D721Med (cell line): ENCODE data around the gene NRG3.

ENCODE experiments used
- DNase-seq: peaks from one replicate; pipeline ENCODE4 v3.0.0; 2011; ENCODE audit warnings: low spot score; ENCODE audit not compliant: insufficient read length
- FAIRE-seq: peaks from 2 replicates; lab custom pipeline; 2011; peaks lifted over from hg19 to GRCh38; lab: Jason Lieb, UNC
- TF ChIP-seq, protein P1 (sequence below): IDR thresholded peaks from 2 replicates; pipeline ENCODE4 v1.5.1; 2012; ENCODE audit warnings: mild to moderate bottlenecking, control low read depth; ENCODE audit not compliant: insufficient read depth; ENCODE audit errors: missing control alignments

NRG3 gene

DNA sequence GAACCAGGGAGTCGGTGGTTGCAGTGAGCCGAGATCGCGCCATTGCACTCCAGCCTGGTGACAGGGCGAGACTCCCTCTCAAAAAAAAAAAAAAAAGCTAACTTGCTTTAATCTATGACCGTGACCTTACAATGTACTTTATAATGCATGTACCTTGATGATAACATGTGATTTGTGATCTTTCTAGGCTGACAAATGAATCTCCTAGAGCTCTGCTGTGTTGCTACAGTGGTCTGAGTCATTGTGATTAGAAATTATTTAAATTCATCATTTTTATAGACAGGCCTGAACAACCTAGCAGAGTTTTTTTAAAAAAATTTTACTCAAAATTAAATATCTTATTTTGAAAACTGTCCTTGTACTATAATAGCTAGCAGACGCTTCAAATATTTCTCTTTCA lies 722.8 kb downstream of the NRG3 start:
- FAIRE-seq (no peak), DNase-seq (no peak)
- TF ChIP-seq, protein P1, sequence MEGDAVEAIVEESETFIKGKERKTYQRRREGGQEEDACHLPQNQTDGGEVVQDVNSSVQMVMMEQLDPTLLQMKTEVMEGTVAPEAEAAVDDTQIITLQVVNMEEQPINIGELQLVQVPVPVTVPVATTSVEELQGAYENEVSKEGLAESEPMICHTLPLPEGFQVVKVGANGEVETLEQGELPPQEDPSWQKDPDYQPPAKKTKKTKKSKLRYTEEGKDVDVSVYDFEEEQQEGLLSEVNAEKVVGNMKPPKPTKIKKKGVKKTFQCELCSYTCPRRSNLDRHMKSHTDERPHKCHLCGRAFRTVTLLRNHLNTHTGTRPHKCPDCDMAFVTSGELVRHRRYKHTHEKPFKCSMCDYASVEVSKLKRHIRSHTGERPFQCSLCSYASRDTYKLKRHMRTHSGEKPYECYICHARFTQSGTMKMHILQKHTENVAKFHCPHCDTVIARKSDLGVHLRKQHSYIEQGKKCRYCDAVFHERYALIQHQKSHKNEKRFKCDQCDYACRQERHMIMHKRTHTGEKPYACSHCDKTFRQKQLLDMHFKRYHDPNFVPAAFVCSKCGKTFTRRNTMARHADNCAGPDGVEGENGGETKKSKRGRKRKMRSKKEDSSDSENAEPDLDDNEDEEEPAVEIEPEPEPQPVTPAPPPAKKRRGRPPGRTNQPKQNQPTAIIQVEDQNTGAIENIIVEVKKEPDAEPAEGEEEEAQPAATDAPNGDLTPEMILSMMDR = no peak

DNA sequence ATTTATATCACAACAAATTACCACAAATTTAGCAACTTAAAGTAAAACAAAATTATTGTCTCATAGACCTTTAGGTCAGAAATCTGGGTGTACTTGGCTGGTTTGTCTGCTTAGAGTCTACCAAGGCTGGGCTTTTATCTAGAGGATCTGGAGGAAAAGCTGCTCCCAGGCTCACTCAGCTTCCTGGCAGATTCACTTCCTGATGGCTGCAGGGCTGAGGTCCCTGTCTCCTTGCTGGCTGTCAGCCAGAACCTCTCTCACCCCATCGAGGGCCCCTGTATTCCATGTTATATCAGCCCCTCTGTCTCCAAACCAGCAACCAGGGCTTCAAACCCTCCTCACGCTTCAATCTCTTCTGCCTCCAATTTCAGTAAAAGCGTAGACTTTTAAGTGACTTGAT lies 734.9 kb downstream of the NRG3 start:
- no peak for FAIRE-seq
- TF ChIP-seq, protein P1 = no peak
- DNase-seq = no peak

DNA sequence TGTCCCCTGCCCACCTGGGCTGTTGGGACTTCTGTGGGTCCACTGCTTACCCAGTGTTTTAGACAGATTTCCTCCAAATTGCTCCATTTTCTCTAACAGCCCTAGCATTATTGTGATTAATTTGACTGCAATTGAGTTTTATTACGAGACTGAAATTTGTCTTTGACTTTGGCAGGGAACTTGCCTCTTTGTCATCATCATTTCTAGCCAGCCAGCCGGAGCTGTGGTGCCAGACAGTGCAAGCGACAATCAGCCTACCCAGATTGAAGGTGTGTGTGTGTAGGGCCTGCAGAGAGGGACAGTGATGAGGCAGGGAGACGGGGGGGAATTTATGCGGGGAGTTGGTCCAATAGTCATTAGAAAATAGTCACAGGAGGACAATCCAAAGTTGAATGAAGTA lies 743.0 kb downstream of the NRG3 start:
- FAIRE-seq = no peak
- DNase-seq = no peak
- TF ChIP-seq, protein P1 = no peak

- FAIRE-seq = no peak
- DNase-seq = no peak
Observed at GRCh38 chr10:82621680-82622079, 746.7 kb downstream of the NRG3 start.

DNA sequence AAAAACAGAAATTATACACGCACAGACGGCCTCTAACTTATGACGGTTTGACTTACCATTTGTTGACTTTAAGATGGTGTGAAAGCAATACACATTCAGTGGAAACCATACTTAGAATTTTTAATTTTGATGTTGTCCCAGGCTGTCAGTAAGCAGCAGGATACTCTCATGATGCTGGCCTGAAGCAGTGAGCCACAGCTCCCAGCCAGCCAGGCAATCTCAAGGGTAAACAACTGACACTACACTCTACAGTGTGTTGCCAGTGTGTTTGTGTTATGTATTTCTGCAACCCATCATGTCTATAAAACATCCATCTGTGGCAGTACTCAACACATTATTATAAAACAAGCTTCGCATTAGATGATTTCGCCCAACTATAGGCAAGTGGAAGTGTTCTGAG lies 747.5 kb downstream of the NRG3 start:
- TF ChIP-seq, protein P1 = no peak
- no peak for DNase-seq
- no peak for FAIRE-seq

More at GRCh38 chr10:82621680-82622079, 746.7 kb downstream of the NRG3 start:
- TF ChIP-seq, protein P1 = no peak

- FAIRE-seq = no peak
- DNase-seq = no peak
- TF ChIP-seq, protein P1 = no peak
Observed at GRCh38 chr10:82625512-82626189, 750.7 kb downstream of the NRG3 start.

- TF ChIP-seq, protein P1 = no peak
- FAIRE-seq = no peak
- no peak for DNase-seq
Observed at GRCh38 chr10:82628373-82628772, 753.4 kb downstream of the NRG3 start.
